ENCODE data around the gene NT5DC4.

Gene NT5DC4

DNA sequence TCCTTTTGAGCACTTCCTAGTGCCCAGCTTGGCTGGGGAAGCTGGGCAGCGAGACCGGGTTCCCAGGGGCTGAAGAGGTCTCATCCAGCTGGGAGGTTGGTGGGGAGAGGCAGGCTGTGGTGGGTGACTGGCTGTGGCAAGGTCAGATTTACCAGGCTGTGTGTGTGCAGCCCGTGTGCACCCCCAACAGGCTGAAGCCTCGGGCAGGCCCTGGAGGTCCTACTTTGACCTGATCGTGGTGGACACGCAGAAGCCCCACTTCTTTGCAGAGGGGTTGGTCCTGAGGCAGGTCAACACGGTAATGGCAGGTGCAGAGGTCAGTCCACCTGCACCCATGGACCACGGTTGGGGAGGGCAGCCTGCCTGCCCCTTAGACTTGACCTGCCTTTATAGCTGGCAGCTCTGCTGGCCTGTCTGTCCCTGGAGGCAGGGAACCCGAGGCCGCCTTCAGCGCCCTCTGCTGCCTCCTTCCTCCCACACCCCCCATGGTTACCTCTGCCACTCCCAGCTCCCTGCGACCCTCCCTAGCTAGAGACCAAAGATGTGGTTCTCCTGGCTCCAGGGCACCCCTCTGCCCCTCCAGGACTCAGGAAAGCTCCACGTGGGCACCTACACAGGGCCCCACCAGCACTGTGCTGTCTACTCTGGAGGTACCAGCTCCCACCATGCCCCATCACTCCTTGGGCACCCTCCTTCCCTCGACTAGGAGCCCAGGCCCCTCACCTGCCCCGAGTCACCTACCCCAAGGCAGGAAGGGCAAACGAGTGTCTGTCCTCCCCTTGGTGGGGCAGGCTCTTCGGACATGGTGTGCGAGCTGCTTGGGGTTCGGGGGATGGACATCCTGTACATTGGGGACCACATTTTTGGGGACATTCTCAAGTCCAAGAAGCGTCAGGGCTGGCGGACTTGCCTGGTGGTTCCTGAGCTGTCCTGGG, 4.0 kb downstream of the NT5DC4 start:
- no peak for DNase-seq

DNA sequence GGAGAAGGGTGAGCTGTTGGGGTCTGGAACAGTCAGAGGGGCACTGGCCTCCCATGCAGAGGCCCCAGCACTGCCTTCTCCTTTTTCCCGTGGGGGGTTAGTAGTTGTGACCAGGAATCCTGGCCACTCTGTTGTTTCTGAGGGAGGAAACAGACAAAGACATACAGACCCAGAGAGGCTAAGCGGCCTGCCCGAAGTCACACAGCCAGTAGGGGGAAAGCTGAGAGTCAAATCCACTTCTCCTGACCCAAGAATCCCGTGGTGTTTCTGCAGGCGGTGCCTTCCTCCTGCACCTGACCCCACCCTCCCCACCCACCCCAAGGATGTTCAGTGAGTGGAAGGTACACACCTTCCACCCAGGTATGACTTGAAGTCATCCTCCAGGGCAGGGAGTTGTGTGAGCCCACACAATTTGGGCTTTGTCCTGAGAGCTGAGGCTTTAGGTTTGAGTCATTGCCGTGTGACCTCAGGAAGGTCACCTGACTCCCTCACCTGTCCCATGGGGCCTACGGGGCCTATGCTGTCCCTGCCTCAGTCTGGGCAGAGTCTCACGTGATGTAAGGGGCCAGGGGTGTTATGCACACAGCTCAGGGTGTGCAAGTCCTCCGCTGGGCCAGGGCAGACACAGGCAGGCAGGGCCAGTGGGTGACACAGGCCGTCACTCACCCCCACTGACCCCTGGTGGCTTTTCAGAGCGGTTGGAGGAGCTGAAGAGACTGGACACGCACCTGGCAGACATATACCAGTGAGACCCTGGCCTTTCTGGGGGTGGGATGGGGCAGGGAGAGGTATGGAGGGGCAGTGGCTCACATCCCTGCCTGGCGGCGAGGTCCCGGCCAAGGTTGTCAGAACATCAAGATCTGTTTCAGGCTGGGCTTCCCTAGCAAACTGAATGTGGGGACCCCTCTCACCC, 5.0 kb downstream of the NT5DC4 start:
- no peak for DNase-seq

DNA sequence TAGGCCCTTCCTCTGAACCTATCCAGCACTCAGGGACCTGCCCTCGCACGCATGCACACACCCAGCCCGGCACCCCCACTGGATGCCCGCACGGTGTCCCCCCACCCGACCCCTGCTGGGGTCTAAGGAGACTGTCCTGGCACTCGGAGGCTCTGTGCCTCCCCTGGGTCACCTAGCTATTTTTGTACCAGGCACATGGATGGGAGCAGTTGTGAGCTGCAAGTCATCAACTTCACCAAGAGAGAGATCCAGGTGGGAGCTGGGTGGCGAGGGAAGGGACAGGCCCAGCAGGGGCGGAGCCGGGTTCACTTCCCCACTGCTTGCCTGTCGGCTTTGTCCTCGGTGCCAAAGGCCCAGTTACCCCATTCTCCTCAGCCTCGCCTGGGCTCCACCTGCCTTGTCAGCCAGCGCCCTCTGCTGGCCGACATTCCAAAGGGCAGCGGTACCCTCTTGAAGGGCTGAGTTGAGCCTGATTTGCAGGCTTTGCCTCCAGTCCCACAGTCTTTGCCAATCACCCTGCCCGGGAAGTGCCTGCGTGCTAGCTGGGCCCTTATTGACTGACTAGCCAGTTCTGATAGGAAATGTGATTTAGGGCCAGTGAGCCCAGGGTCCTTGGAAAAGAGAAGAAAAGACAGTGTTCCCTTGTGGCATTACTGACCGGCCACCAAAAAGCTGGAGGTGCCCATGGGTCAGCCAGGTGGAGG, 5.8 kb downstream of the NT5DC4 start:
- DNase-seq = peak; percentile 89

DNA sequence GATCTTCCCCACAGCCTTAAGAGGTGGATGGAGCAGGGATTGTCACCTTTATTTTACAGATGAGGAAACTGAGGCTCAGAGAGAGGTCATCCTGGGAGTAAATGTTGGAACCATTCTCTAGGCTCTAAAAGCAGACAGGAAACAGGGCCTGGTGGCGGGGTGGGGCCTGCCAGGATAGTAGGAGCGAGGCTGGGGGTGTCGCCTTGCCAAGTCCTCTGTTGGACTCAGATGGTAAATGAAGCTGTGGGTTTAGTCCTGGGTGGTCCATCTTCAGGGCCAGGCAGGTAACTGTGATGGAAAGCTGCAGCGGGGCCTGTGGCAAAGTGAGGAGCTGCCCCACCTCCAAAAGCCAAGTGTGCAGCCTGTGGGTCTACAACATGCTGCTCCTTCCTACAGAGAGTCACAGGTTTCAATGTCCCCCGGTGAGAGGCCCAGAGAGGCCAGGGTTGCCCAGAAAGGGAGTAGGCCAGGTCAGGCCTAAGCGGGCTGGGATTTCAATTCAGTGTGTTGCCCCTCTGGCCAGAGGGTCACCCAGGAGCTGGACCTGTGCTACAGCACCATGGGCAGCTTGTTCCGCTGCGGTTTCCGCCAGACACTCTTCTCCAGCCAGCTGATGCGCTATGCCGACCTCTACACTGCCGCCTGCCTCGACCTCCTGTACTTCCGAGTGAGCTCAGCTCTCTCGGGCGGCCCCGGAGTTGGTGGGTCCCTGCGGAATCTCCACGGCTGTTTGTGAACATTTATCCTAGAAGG, 6.6 kb downstream of the NT5DC4 start:
- DNase-seq = no peak

DNA sequence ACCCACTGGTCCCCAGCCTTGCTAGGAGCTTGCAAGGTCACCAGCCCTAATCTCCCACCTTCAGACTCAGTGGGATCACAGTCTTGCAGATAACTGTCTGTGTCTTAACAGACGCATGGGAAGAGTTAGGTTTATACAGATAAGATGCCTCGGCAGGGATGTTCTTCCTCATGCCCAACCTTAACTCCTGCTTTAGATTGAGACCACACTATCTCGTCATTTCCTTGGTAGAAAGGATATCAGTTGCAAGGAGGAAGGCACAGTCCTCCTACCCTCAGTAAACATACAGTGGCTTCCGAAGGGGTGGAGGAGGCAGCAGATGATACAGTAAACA, 7.2 kb downstream of the NT5DC4 start:
- DNase-seq = no peak

DNA sequence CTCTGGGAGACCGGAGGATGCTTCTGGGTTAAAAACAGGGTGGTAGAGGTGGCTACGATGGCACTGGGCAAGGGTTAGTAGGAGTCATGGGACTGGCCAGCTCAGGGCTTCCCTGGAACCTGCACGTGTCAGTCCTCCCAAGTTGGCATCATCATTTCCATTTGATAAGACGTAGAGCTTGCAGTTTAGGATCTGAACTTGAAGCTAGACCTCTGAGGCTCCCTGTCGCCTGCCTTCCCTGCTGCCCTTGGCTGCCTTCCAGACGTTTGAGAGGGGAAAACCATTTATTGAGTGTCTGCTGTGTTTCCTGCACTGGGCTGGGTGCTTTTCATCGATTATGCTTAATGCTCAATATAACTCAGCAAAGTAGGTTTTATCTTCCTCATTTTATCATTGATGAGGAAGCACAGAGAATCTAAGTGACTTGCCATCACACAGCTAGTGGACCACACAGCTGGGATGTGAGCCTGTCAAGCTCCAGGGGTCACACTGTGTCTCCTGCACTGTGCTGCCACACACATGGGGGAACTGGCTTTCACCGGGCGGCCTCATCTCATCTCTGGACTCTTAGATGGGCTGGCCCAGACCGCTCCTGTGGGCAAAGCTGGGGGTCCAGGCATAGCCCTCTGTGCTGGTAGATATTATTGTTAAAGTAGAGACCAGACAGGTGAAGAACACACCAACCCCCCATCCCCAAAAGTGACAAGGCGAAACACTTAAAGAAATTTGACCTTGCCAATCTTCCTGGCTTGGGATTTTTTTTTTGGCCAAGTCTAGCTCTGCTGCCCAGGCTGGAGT, 7.8 kb downstream of the NT5DC4 start:
- no peak for DNase-seq

DNA sequence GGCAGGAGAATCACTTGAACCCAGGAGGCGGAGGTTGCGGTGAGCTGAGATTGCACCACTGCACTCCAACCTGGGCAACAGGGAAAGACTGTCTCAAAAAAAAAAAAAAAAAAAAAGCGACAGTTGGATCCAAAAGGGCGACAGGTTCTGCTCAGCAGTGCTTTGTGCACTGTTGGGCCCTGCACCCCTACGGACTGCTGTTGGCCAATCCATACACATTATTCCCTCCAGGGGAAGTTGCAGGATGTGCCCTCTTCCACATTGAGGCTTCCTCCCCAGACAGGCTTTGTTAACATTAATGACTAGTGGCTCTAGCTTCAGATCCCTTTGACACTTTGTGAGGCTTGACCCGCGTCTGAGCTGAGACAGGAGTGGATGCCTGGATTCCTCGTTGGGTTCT, 9.4 kb downstream of the NT5DC4 start:
- no peak for DNase-seq

DNA sequence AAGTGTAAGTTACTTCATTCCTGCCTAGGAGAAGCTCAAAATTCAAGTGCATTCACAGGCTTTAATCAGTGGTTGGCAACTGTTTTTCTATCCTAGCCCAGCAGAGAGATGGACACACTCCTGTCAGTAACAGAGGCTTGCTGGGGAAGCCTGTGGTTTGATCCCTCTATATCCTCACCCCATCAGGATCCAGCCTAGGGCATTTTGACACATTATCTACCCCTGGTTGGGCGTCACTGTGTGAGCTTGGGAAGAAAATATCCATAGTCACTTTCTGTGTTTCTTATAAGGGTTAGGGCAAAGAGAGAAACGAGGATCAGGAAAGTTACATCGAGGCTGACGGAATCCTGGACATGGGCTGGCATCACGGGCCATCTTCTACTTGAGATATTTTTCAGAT, 10.0 kb downstream of the NT5DC4 start:
- DNase-seq = no peak

DNA sequence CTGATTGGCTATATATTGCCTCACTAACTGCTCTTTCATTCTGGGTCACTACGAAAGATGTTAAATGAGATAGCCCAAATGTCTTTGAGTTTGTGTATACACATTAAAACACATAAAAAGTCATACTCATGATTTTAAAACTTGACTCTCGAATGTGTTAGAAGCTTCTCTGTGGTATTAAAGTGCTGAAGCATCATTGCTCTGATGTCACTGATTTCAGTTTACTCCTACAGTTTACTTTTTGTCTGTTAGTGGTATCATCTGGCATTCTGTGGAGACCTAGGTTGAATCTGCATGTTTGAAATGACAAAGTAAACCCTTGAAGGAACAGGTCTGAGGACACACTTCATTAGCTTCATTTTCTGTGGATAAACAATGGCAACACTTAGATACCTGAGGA, 10.7 kb downstream of the NT5DC4 start:
- DNase-seq = no peak

DNA sequence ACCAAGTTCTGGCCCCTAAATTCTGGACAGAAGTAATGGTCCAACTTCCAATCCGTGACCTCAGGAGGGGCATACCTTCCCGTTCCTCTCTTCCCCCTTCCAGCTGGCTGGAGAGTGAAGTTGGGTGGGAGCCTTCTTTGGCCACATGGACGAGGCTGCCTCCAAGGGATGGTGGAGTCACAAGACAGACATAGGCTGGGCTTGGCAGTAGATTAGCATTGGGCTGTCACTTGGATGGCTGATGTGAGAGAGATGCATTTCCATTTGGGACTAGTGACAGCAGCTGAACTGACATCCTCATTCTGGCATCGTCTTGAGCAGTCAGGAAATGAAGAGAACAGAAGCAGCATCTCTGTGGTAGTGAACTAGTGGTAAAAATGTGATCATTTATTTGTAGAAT, 12.6 kb downstream of the NT5DC4 start:
- no peak for DNase-seq

DNA sequence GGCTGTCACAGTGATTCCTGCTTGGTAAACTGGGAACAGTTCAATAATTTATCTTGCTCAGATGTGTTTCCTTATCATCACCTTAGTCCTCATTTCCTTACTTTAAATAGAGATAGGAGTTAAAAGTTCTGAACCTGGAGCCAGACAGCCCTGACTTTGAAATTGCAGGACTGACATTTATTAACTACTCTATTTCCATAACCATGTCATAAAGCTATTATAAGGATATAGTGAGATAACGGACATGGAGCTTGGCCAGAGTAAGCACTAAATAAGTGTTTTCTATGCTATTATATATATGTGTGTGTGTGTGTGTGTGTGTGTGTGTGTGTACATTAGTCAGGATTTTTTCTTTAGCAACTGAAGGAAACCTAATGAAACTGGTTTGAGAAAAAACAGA, 13.1 kb downstream of the NT5DC4 start:
- DNase-seq = no peak

DNA sequence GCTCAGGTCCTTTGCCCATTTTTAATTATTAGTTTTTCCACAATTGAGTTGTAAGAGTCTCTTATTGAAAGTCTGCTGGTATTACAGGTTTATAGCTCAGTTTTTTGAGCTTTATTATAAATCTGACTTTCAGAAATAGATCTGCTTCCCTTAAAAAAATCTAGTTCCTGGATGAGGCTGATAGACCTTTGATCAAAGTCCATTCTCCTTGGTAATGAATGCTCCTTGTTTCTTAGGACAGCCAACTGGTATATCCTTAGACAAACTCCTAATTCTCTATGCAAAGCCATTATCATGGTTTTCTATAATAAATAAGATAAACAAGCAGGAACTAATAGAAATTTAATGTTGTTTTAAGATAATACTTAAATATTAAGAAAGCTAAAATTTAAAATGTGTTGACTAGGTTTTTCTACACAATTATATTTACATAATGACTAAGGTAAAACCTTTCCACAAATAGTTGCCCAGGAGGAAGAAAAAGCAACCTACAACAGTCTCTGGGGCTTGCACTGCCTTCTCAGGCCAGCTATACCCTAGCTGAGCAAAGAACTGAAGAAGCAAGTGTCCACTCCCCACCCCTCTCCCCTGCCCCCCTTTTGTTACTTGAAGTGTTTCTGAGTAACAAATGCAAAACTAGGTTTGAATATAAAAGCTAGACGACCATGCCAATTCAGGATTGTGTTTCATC, 16.9 kb downstream of the NT5DC4 start:
- DNase-seq = no peak

DNA sequence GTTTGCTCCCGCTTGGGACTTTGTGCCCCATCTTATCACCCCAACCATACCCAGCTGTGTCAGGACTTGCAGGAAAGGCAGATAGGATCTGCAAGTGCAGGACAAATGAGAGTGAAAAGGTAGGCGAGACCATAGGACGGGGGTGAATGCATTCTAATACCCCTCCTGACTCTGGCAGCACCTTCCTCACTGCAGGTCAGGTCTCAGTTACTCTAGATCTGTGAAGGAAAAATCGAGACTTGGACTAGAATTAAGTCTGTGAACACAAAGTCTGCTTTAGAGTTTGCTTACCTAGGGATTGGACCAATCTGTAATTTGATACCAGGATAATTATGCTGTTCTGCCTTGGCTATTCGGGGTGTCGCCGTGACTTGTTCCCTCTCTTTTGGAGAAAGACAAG, 19.7 kb downstream of the NT5DC4 start:
- no peak for DNase-seq

DNA sequence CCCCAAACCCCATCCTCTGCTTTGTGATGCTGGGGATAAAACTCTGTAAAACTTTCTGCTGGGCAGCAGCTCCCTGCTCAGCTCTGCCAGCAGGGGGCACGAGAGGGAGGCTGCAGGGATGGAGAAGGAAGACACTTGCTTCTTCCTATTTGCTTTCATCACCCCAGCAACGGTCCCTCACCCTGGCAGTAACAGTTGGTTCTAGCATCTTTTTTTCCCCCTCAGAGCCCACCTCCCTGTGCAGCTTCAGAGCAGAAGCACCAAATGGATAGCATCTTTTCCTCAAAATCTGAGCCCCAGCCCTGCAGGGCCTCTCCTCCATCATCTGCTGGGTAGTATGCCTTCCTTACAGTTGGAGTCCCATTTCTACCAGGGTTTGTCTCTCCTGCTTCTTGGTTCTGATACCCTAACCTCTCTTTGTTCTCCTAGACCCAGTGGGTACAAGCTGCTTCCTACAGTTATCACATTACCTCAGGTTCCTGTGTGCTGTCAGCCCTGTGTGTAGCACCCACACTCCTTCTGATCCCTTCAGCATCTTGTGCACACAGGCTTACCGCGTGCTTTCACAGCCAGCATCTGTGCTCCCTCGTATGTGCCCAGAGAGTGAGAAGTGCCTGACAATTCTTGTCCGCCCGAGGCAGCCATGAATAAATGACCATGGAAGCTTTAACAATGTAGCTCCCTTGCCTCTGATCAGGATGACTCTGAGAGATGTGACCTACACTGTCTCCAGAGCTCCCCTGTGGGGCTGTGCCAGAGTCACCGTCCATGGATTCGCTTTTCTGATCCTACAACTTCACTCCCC, 29.1 kb downstream of the NT5DC4 start:
- DNase-seq = peak; percentile 78 to 86

DNA sequence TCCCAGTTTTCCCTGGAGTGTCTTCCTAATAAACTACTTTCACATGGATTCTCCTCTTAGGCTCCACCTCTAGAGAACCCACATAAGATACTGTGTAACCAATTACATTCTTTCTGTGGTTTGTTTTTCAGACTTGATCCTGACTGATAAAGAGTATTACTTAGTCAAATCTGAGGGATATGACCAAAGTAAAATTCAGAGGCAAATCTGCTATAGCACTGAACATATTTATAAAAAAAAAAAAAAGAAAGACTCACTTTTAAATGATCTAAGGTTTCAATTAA, 29.7 kb downstream of the NT5DC4 start:
- DNase-seq = no peak

DNA sequence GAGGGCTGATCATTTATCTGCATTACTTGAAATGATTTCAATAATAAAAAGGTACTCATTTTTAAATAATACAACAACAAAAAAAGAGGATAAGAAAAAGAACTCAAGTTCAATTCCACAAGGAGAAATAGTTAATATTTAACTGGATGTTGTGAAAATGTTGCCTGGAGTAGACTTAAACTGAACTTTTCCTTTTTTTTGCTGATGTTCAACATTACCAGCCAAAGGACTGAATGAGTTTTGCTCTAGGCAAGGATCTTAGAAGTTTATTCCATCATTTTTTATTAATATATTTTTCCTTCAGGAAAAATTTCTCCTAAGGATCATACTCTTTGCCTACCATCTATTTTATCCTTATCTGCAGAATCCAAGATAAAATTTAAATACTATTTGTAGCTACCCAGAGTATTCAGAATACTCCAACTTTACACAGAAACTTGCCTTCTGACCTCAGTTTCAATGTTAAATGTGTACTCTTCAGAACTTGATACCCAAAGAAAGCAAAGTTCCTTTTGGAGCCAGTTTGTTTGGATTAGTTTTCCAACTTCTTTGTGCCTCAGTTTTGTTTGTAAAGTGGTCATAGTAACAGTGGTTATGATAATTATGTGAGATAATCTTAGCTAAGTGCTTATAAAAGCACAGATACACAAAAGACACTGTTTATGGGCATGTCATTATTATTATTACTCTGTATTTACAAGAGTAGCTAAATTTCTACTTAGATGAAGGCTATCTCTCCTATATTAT, 30.8 kb downstream of the NT5DC4 start:
- DNase-seq = no peak

DNA sequence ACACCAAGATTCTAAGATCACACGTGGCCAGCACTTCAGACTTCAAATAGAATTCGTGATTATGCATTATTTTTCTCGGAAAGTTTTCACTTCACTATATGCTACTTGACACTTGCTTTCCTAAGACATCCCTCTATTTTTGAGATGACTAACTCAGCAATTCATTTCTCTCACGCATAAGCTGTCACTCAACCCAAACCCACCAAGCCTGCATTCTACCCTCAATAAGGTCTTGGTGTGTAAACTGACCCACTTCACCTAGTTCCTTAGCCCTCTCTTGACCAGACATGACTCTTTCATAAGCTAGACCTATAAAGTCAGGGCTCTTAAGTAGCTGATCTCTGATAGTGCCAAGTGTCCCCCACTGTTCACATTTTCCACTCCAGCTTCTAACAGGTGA, 31.8 kb downstream of the NT5DC4 start:
- DNase-seq = no peak

DNA sequence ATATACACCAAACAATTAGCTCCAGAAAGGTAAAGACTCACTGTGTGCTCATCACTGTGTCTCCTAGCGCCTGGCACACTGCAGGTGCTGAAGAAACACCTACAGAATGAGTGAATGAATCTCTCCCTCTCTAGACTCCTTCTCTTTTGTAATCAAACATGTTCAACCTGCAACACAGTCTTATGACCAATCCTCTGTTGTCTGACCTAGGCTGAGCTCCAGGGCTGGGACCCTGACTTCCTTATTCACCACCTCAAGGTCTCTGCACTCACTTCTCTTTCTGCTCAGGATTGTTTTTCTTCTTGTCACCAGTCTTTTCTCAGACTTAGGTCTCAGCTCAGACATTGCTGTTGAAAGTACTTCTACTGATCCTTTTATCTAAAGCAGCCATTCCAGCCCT, 33.7 kb downstream of the NT5DC4 start:
- DNase-seq = no peak

DNA sequence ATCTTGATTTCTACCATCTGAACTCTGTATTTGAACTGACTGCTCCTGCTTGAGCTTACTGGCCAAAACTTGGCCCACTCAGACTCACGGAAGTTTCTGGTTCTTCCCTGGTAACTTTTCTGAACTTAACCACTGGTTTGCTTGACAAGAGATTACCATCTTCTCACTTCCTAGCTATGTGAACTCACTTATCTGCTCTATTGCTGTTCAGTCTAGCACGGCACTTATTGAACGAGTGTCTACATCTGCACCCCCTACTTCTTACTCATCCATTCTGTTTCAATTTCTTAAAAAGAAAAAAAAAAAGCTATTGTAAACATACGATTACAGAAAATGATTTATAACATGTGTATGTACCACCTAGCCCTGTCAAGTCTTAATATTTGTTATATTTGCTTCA, 34.6 kb downstream of the NT5DC4 start:
- no peak for DNase-seq

DNA sequence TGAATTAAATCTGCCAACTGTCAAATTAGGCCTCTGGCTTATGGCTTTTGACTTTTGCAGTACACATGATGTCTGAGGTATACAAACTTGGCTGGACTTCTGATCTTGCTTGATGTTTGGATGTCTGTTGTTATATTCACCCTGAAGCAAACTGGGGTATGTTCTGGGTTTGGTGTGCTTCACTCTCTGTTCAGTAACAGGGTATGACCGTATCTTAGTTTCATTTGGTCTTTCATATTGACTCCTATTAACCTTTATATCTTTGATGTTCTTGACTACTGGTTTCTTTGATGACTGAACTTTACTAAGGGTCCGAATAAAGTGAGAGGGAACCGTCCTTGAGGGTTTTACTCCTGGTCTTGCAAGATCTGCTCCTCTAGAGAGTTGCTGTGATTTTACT, 35.4 kb downstream of the NT5DC4 start:
- DNase-seq = no peak
